Measurements from ENCODE around the gene FNTB. TPM values are rescaled to one million over a fixed set of nuclear protein-coding genes. Genes with fewer than 3 reads are reported as not detected.

Gene FNTB
- total RNA-seq, 1 experiment from 2014 or later: 14.2 TPM

- POLR2A ChIA-PET: no interaction called here
- no peak overlapping the region for H3K27ac Mint-ChIP-seq
Measured at GRCh38 chr14:65106316-65106715, 119.6 kb downstream of the FNTB start.

DNA sequence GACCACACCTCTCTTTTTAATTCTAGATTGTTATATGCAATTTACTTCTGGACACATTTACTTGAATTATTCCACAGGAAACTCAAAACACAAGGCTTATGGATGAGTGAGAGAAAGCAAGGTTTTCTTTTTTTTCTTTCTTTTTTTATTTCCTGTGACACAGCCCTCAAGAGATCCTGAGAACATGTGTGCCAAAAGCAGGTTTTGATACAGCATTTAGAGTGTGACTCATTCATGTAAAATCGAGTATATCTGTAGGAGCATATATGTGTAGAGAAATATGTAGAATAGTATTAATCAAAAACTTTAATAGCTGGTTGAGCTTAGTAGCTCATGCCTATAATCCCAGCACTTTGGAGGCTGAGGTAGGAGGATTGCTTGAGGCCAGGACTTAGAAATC, 120.0 kb downstream of the FNTB start:
- no peaks in the 10 kb centered on the region; the same call in 1 of the 2 replicates for H3K27me3 Mint-ChIP-seq (ENCODE audit: low read depth)
- POLR2A ChIA-PET: no interaction called here
- peaks cover 3% of the 10 kb centered on the region; the same call in 1 of the 2 replicates for H3K36me3 Mint-ChIP-seq
- no peaks in the 10 kb centered on the region for H3K9me3 Mint-ChIP-seq
- no peak overlapping the region for H3K4me3 Mint-ChIP-seq
- peaks cover 12% of the 10 kb centered on the region for H3K4me1 Mint-ChIP-seq
- no peak overlapping the region for H3K27ac Mint-ChIP-seq
- DNase-seq (ENCODE audit: low spot score) (no peak), ATAC-seq (no peak)
- CTCF ChIA-PET: no interaction called here
- no peak for TF ChIP-seq ELF4 (CRISPR knock-in tag; IDR thresholded peaks at IDR 0.05; ENCODE audit: low read depth)
- no peak for TF ChIP-seq RORB (CRISPR knock-in tag; IDR thresholded peaks at IDR 0.05)
- TF ChIP-seq NR1H2 (CRISPR knock-in tag; IDR thresholded peaks at IDR 0.05): no peak
- TF ChIP-seq, protein P1, sequence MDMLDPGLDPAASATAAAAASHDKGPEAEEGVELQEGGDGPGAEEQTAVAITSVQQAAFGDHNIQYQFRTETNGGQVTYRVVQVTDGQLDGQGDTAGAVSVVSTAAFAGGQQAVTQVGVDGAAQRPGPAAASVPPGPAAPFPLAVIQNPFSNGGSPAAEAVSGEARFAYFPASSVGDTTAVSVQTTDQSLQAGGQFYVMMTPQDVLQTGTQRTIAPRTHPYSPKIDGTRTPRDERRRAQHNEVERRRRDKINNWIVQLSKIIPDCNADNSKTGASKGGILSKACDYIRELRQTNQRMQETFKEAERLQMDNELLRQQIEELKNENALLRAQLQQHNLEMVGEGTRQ (CRISPR knock-in tag; IDR thresholded peaks at IDR 0.05): no peak
- TF ChIP-seq ZNF138 (CRISPR knock-in tag; conservative IDR thresholded peaks at IDR 0.05): no peak
- no peak for TF ChIP-seq EMX1 (CRISPR knock-in tag; IDR thresholded peaks at IDR 0.05)
- TF ChIP-seq SMAD4 (CRISPR knock-in tag; IDR thresholded peaks at IDR 0.05): no peak
- TF ChIP-seq, protein P2, sequence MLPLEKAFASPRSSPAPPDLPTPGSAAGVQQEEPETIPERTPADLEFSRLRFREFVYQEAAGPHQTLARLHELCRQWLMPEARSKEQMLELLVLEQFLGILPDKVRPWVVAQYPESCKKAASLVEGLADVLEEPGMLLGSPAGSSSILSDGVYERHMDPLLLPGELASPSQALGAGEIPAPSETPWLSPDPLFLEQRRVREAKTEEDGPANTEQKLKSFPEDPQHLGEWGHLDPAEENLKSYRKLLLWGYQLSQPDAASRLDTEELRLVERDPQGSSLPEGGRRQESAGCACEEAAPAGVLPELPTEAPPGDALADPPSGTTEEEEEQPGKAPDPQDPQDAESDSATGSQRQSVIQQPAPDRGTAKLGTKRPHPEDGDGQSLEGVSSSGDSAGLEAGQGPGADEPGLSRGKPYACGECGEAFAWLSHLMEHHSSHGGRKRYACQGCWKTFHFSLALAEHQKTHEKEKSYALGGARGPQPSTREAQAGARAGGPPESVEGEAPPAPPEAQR (CRISPR knock-in tag; IDR thresholded peaks at IDR 0.05): no peak

More at GRCh38 chr14:65106316-65106715, 119.6 kb downstream of the FNTB start:
- Mint-ChIP-seq H3K4me3 (no peak overlapping the region), H3K27me3 (ENCODE audit: low read depth) (no peaks in the 10 kb centered on the region; the same call in 1 of the 2 replicates), H3K4me1 (peaks cover 13% of the 10 kb centered on the region), H3K9me3 (no peaks in the 10 kb centered on the region), H3K36me3 (peaks cover 3% of the 10 kb centered on the region; the same call in 1 of the 2 replicates)
- no peak for DNase-seq (ENCODE audit: low spot score)
- CTCF ChIA-PET: no interaction called here
- TF ChIP-seq GTF2I (CRISPR knock-in tag; conservative IDR thresholded peaks at IDR 0.05): no peak
- no peak for TF ChIP-seq ZNF512 (CRISPR knock-in tag; IDR thresholded peaks at IDR 0.05; ENCODE audit: borderline replicate concordance)
- no peak for TF ChIP-seq CDX4 (CRISPR knock-in tag; IDR thresholded peaks at IDR 0.05; ENCODE audit: borderline replicate concordance)
- TF ChIP-seq TEAD1 (CRISPR knock-in tag; IDR thresholded peaks at IDR 0.05): no peak
- TF ChIP-seq ZBTB21 (CRISPR knock-in tag; IDR thresholded peaks at IDR 0.05; ENCODE audit: borderline replicate concordance): no peak
- TF ChIP-seq ZNF671 (CRISPR knock-in tag; IDR thresholded peaks at IDR 0.05): no peak
- TF ChIP-seq TEAD4 (CRISPR knock-in tag; IDR thresholded peaks at IDR 0.05): no peak
- no peak for TF ChIP-seq CREB1 (CRISPR knock-in tag; IDR thresholded peaks at IDR 0.05)
- no peak for TF ChIP-seq ZNF281 (CRISPR knock-in tag; IDR thresholded peaks at IDR 0.05)
- TF ChIP-seq RORB (CRISPR knock-in tag; IDR thresholded peaks at IDR 0.05): no peak
- TF ChIP-seq, protein P3, sequence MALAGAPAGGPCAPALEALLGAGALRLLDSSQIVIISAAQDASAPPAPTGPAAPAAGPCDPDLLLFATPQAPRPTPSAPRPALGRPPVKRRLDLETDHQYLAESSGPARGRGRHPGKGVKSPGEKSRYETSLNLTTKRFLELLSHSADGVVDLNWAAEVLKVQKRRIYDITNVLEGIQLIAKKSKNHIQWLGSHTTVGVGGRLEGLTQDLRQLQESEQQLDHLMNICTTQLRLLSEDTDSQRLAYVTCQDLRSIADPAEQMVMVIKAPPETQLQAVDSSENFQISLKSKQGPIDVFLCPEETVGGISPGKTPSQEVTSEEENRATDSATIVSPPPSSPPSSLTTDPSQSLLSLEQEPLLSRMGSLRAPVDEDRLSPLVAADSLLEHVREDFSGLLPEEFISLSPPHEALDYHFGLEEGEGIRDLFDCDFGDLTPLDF (CRISPR knock-in tag; IDR thresholded peaks at IDR 0.05): no peak
- TF ChIP-seq, protein P4, sequence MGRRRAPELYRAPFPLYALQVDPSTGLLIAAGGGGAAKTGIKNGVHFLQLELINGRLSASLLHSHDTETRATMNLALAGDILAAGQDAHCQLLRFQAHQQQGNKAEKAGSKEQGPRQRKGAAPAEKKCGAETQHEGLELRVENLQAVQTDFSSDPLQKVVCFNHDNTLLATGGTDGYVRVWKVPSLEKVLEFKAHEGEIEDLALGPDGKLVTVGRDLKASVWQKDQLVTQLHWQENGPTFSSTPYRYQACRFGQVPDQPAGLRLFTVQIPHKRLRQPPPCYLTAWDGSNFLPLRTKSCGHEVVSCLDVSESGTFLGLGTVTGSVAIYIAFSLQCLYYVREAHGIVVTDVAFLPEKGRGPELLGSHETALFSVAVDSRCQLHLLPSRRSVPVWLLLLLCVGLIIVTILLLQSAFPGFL (CRISPR knock-in tag; IDR thresholded peaks at IDR 0.05; ENCODE audit: borderline replicate concordance): no peak
- no peak for TF ChIP-seq USF1 (CRISPR knock-in tag; IDR thresholded peaks at IDR 0.05)
- ATAC-seq: no peak
